NCI-H2196 (cell line): ENCODE measurements around the gene DCPS.
A peak's percentile ranks its signal among the peaks of the same experiment; 100 is the strongest.

Experiments
- DNase-seq: peaks from one replicate; lab custom pipeline; 2025; ENCODE audit not compliant: unreplicated experiment; lab: John Stamatoyannopoulos, UW

DCPS gene

GRCh38 chr11:126327281-126328000, 23.6 kb downstream of the DCPS start:
- DNase-seq = no peak

- no peak for DNase-seq
These were observed 24.1 kb downstream of the DCPS start for GRCh38 chr11:126328001-126328390.

GRCh38 chr11:126328444-126328843, 24.6 kb downstream of the DCPS start:
- no peak for DNase-seq

GRCh38 chr11:126328938-126329643, 25.2 kb downstream of the DCPS start:
- DNase-seq = no peak

GRCh38 chr11:126329644-126330211, 25.9 kb downstream of the DCPS start:
- DNase-seq = no peak

- no peak for DNase-seq
These were observed 27.4 kb downstream of the DCPS start for GRCh38 chr11:126331286-126331685.

- DNase-seq = peak; percentile 21
These were observed 28.4 kb downstream of the DCPS start for GRCh38 chr11:126332221-126332711.

GRCh38 chr11:126333142-126333541, 29.3 kb downstream of the DCPS start:
- no peak for DNase-seq

- DNase-seq = no peak
These were observed 31.0 kb downstream of the DCPS start for GRCh38 chr11:126334659-126335462.

GRCh38 chr11:126335463-126335760, 31.6 kb downstream of the DCPS start:
- DNase-seq = no peak

GRCh38 chr11:126336138-126336541, 32.3 kb downstream of the DCPS start:
- no peak for DNase-seq

GRCh38 chr11:126336671-126337101, 32.8 kb downstream of the DCPS start:
- DNase-seq = no peak

- no peak for DNase-seq
These were observed 33.2 kb downstream of the DCPS start for GRCh38 chr11:126337126-126337473.

GRCh38 chr11:126337474-126338241, 33.8 kb downstream of the DCPS start:
- no peak for DNase-seq

GRCh38 chr11:126338346-126339055, 34.6 kb downstream of the DCPS start:
- no peak for DNase-seq

- no peak for DNase-seq
These were observed 35.4 kb downstream of the DCPS start for GRCh38 chr11:126339073-126339862.

- DNase-seq = no peak
These were observed 36.1 kb downstream of the DCPS start for GRCh38 chr11:126339863-126340434.

GRCh38 chr11:126340960-126341606, 37.2 kb downstream of the DCPS start:
- DNase-seq = no peak

- no peak for DNase-seq
These were observed 37.9 kb downstream of the DCPS start for GRCh38 chr11:126341760-126342161.
